SK-N-SH (cell line): ENCODE data around the gene STX1B. TPM values are rescaled to one million over a fixed set of nuclear protein-coding genes. Genes with fewer than 3 reads are reported as not detected.

Source experiments
- CTCF ChIA-PET: fragments of 300-600, 350-600 bp; formaldehyde crosslinking; extraction: SDS; loops from one replicate; lab custom pipeline; 2021; lab: Yijun Ruan, JAX
- POLR2A ChIA-PET: fragments of 350-600 bp; sonication (Branson Sonifier 250); formaldehyde crosslinking; extraction: SDS; loops from one replicate; lab custom pipeline; 2020; ENCODE audit warnings: antibody characterized with exemption, inconsistent platforms; lab: Yijun Ruan, JAX
- DNase-seq: peaks from one replicate; pipeline ENCODE4 v3.0.0; 2012
- H2AFZ ChIP-seq: fragments of 200-600 bp; sonication (generic); 2 replicates; pipeline ENCODE4 v1.8.1; 2016; ENCODE audit warnings: antibody characterized with exemption, mild to moderate bottlenecking, low read depth
- H3F3A ChIP-seq: fragments of 200-600 bp; sonication (generic); replicated peaks from 2 replicates; pipeline ENCODE3; 2016; ENCODE audit warnings: antibody characterized with exemption, mild to moderate bottlenecking; ENCODE audit not compliant: insufficient read depth
- H3K27ac ChIP-seq, 2 experiments: fragments of 200-500 bp in 1 of 2; fragments of 200-600 bp in 1 of 2; sonication (Bioruptor generic) in 1 of 2; sonication (generic), shearing (Covaris generic) in 1 of 2; 2 replicates each; pipeline versions ENCODE4 v1.5.1 to v1.6.1; 2014 to 2016; ENCODE audit warnings: low read depth in 2 of 2, inconsistent platforms in 1 of 2, low read length in 1 of 2, mild to moderate bottlenecking in 1 of 2, mixed read lengths in 1 of 2
- H3K27me3 ChIP-seq: fragments of 200-600 bp; sonication (generic), shearing (Covaris generic); 2 replicates; pipeline ENCODE4 v1.6.1; 2016; ENCODE audit warnings: mixed run types; ENCODE audit not compliant: insufficient read depth
- H3K36me3 ChIP-seq, 2 experiments: fragments of 200-500 bp in 1 of 2; fragments of 200-600 bp in 1 of 2; sonication (Bioruptor generic) in 1 of 2; sonication (generic) in 1 of 2; replicated peaks in 1 of 2; 2 replicates each; pipeline versions ENCODE3 to v1.5.1; 2014 to 2016; ENCODE audit warnings: low read length in 1 of 2, mild to moderate bottlenecking in 1 of 2; ENCODE audit not compliant: insufficient read depth in 2 of 2, control insufficient read depth in 1 of 2
- H3K4me1 ChIP-seq, 2 experiments: fragments of 200-500 bp in 1 of 2; fragments of 200-600 bp in 1 of 2; sonication (Bioruptor generic) in 1 of 2; sonication (generic), shearing (Covaris generic) in 1 of 2; 2 replicates each; pipeline versions ENCODE4 v1.5.1 to v1.6.1; 2014 to 2016; ENCODE audit warnings: low read depth in 1 of 2, low read length in 1 of 2, mixed run types in 1 of 2; ENCODE audit not compliant: insufficient read depth in 2 of 2, control insufficient read depth in 1 of 2
- H3K4me2 ChIP-seq: fragments of 200-600 bp; sonication (generic), shearing (Covaris generic); 2 replicates; pipeline ENCODE4 v1.6.1; 2017; ENCODE audit warnings: mixed run types
- H3K4me3 ChIP-seq, 2 experiments: fragments of 200-500 bp in 1 of 2; fragments of 200-600 bp in 1 of 2; sonication (Bioruptor generic) in 1 of 2; sonication (generic), shearing (Covaris generic) in 1 of 2; 2 replicates each; pipeline versions ENCODE4 v1.5.1 to v1.8.1; 2014 to 2016; ENCODE audit warnings: low read depth in 2 of 2, inconsistent platforms in 1 of 2, low read length in 1 of 2, mild to moderate bottlenecking in 1 of 2, mixed read lengths in 1 of 2, moderate library complexity in 1 of 2
- H3K79me2 ChIP-seq: fragments of 200-600 bp; sonication (generic); 2 replicates; pipeline ENCODE4 v1.8.1; 2017; ENCODE audit warnings: mild to moderate bottlenecking; ENCODE audit not compliant: insufficient read depth
- H3K9ac ChIP-seq: fragments of 200-600 bp; sonication (generic); 2 replicates; pipeline ENCODE4 v1.6.1; 2017; ENCODE audit warnings: mixed run types
- H3K9me2 ChIP-seq: fragments of 200-600 bp; sonication (generic); 2 replicates; pipeline ENCODE4 v1.6.1; 2017; ENCODE audit warnings: mixed run types
- H3K9me3 ChIP-seq: fragments of 200-600 bp; sonication (generic); 2 replicates; pipeline ENCODE4 v1.6.1; 2017; ENCODE audit warnings: mixed run types, mild to moderate bottlenecking, moderate library complexity
- H4K20me1 ChIP-seq: fragments of 200-600 bp; sonication (generic); 2 replicates; pipeline ENCODE4 v1.6.1; 2017; ENCODE audit warnings: mild to moderate bottlenecking, mixed run types; ENCODE audit not compliant: insufficient read depth
- CHD2 ChIP-seq: fragments of 150-350 bp; IDR thresholded peaks from 2 replicates; pipeline ENCODE4 v1.6.1; 2018; ENCODE audit warnings: low read length; ENCODE audit not compliant: partially characterized antibody
- CTCF ChIP-seq: fragments of 200-600 bp; sonication (generic); IDR thresholded peaks from 2 replicates; pipeline ENCODE4 v1.6.1; 2017; ENCODE audit warnings: antibody characterized with exemption, mild to moderate bottlenecking, moderate library complexity
- ELF1 ChIP-seq: IDR thresholded peaks from 2 replicates; pipeline ENCODE4 v1.4.0; 2012
- EP300 ChIP-seq, 2 experiments: IDR thresholded peaks; 2 replicates each; pipeline versions ENCODE4 v1.4.0 to v1.6.1; 2012; ENCODE audit warnings: borderline replicate concordance in 1 of 2, low read depth in 1 of 2, low read length in 1 of 2
- FOSL2 ChIP-seq: IDR thresholded peaks from 2 replicates; pipeline ENCODE4 v1.4.0; 2012; ENCODE audit warnings: low read depth, mild to moderate bottlenecking, moderate library complexity, borderline replicate concordance
- FOXJ3 ChIP-seq: sonication (generic); formaldehyde crosslinking; IDR thresholded peaks from 2 replicates; pipeline ENCODE4 v1.5.1; 2020; ENCODE audit warnings: mild to moderate bottlenecking, missing genetic modification reagents
- FOXM1 ChIP-seq: IDR thresholded peaks from 2 replicates; pipeline ENCODE4 v1.4.0; 2012; ENCODE audit warnings: low read depth, mild to moderate bottlenecking
- GABPA ChIP-seq: IDR thresholded peaks from 2 replicates; pipeline ENCODE4 v1.4.0; 2012; ENCODE audit warnings: low read depth, mild to moderate bottlenecking
- GATA2 ChIP-seq: sonication (generic); formaldehyde crosslinking; IDR thresholded peaks from 2 replicates; pipeline ENCODE4 v1.5.0; 2020; ENCODE audit warnings: mild to moderate bottlenecking, missing genetic modification reagents
- JUND ChIP-seq: IDR thresholded peaks from 2 replicates; pipeline ENCODE4 v1.4.0; 2012
- MEF2A ChIP-seq: IDR thresholded peaks from 2 replicates; pipeline ENCODE4 v1.4.0; 2012; ENCODE audit warnings: low read depth, borderline replicate concordance
- MXI1 ChIP-seq: IDR thresholded peaks from 2 replicates; pipeline ENCODE4 v1.6.1; 2012; ENCODE audit warnings: mild to moderate bottlenecking, low read depth, low read length, improper control_type of control experiment
- NFIC ChIP-seq: IDR thresholded peaks from 2 replicates; pipeline ENCODE4 v1.4.0; 2012; ENCODE audit warnings: borderline replicate concordance
- PBX3 ChIP-seq: IDR thresholded peaks from 2 replicates; pipeline ENCODE4; 2012
- POLR2AphosphoS5 ChIP-seq: IDR thresholded peaks from 2 replicates; pipeline ENCODE4 v1.6.1; 2012; ENCODE audit warnings: low read depth, low read length
- RCOR1 ChIP-seq: fragments of 150-350 bp; IDR thresholded peaks from 2 replicates; pipeline ENCODE4 v1.6.1; 2017; ENCODE audit warnings: antibody characterized with exemption, low read length
- RFX5 ChIP-seq: IDR thresholded peaks from 2 replicates; pipeline ENCODE4 v1.6.1; 2012; ENCODE audit warnings: mild to moderate bottlenecking, improper control_type of control experiment, low read length
- SMC3 ChIP-seq: IDR thresholded peaks from 2 replicates; pipeline ENCODE4 v1.6.1; 2012; ENCODE audit warnings: low read depth, low read length, improper control_type of control experiment
- TCF12 ChIP-seq: IDR thresholded peaks from 2 replicates; pipeline ENCODE4 v1.4.0; 2012
- USF2 ChIP-seq: fragments of 150-350 bp; IDR thresholded peaks from 2 replicates; pipeline ENCODE4 v1.6.1; 2017; ENCODE audit warnings: antibody characterized with exemption, low read length, low read depth, borderline replicate concordance
- ZBTB33 ChIP-seq: IDR thresholded peaks from 2 replicates; pipeline ENCODE4 v1.4.0; 2012; ENCODE audit warnings: low read depth, borderline replicate concordance
- WGBS: methylation state at CpG from one replicate; pipeline ENCODE4 v1.1.6; 2017; ENCODE audit warnings: low lambda C conversion rate; 5-methylcytosine and 5-hydroxymethylcytosine counted together
- polyA plus RNA-seq, 3 experiments: library from polyadenylated mRNA; depleted of rRNA; stranded (reverse); fragments of >200 nt; gene quantifications; 2 replicates each; pipeline ENCODE4 v1.2.3, GENCODE V29; 2012

STX1B gene
- polyA plus RNA-seq, 1 of the 3 experiments (the other 2 are of a cell fraction): 21.2 TPM

GRCh38 chr16:30984669-30985400 lies 25.6 kb downstream of the STX1B start, which contains the start of gene HSD3B7 (continued):
- TF ChIP-seq USF2 (no peak), NFIC (no peak), JUND (no peak; the same call in 1 of the 2 replicates), EP300 (IDR thresholded peaks at IDR 0.05; ENCODE audit: borderline replicate concordance in 1 of 2, low read depth in 1 of 2, low read length in 1 of 2) (no peak; a peak in 1 of 4 replicates), SMC3 (peak; percentile 95), MXI1 (no peak), GABPA (no peak), TCF12 (no peak), FOXJ3 (CRISPR knock-in tag) (no peak), ELF1 (peak; percentile 34; the same call in 1 of the 2 replicates)
- TF ChIP-seq, all 33 proteins: peak for 8

- 94% methylated on average over 12 of the region's 14 CpGs for WGBS
- Histone ChIP-seq H3K4me2 (no peak overlapping the region), H3K9me3 (no peaks in the 10 kb centered on the region), H3F3A (peaks cover 5% of the 10 kb centered on the region), H3K4me1 (peaks cover 5 to 8% of the 10 kb centered on the region in 2 experiments; a peak in 2 of 4 replicates), H3K36me3 (peaks cover 0 to 26% of the 10 kb centered on the region in 2 experiments), H3K9me2 (no peaks in the 10 kb centered on the region), H3K9ac (no peak overlapping the region), H3K79me2 (no peaks in the 10 kb centered on the region), H3K27ac (no peak overlapping the region), H2AFZ (no peak overlapping the region), H3K4me3 (no peak overlapping the region), H4K20me1 (no peaks in the 10 kb centered on the region), H3K27me3 (no peaks in the 10 kb centered on the region)
- no peak for DNase-seq
- POLR2A ChIA-PET: interaction anchor here (0.6 to 1.5 kb wide), 5 partner anchors 10 to 196 kb away, joined by 3 to 7 read pairs (median 4); partner anchors contain the start of genes FUS, ZNF646 and ZNF668
- CTCF ChIA-PET: interaction anchor here (0.5 to 5.3 kb wide), 57 partner anchors 8 to 886 kb away, joined by 3 to 38 read pairs (median 4); partner anchors contain the start of genes FUS, STX4, ZNF646 and ZNF668
- TF ChIP-seq PBX3: no peak
- TF ChIP-seq ELF1: no peak
- no peak for TF ChIP-seq EP300 (IDR thresholded peaks at IDR 0.05; ENCODE audit: borderline replicate concordance in 1 of 2, low read depth in 1 of 2, low read length in 1 of 2)
- no peak for TF ChIP-seq CHD2
- no peak for TF ChIP-seq MEF2A
- TF ChIP-seq FOXM1: no peak
- TF ChIP-seq RCOR1: no peak
- TF ChIP-seq FOSL2: no peak
- no peak for TF ChIP-seq RFX5
- no peak for TF ChIP-seq POLR2AphosphoS5
- no peak for TF ChIP-seq GATA2
- no peak for TF ChIP-seq ZBTB33
- no peak for TF ChIP-seq CTCF
- TF ChIP-seq GABPA: no peak
Observed at GRCh38 chr16:30983898-30984610, 26.4 kb downstream of the STX1B start.
